Small intestine (tissue), 7 donors: ENCODE data around the gene MYH10. TPM values are rescaled to one million over a fixed set of nuclear protein-coding genes. Genes with fewer than 3 reads are reported as not detected.

Source experiments
- DNase-seq, 2 donors: peaks; one replicate each; pipeline versions ENCODE4 v3.0.0 to v3.0.0-alpha.2; 2013
- FAIRE-seq: peaks from 2 replicates; lab custom pipeline; 2012; peaks lifted over from hg19 to GRCh38; lab: Jason Lieb, UNC
- H3K27ac ChIP-seq, 3 donors: one replicate each; pipeline ENCODE4 v1.5.1; 2013; ENCODE audit warnings: low read length in 2 of 3, mild to moderate bottlenecking in 2 of 3, control low read depth in 1 of 3, inconsistent platforms in 1 of 3, low read depth in 1 of 3, moderate library complexity in 1 of 3
- H3K27me3 ChIP-seq, 3 donors: one replicate each; pipeline ENCODE4 v1.6.1; 2013; ENCODE audit warnings: low read length in 3 of 3, inconsistent platforms in 1 of 3; ENCODE audit not compliant: control insufficient read depth in 3 of 3, insufficient read depth in 3 of 3
- H3K36me3 ChIP-seq, 3 donors: one replicate each; pipeline ENCODE4 v1.6.1; 2013; ENCODE audit warnings: low read length in 3 of 3, inconsistent platforms in 1 of 3, low read depth in 1 of 3, mild to moderate bottlenecking in 1 of 3, moderate library complexity in 1 of 3; ENCODE audit not compliant: control insufficient read depth in 3 of 3, insufficient read depth in 2 of 3
- H3K4me1 ChIP-seq, 3 donors: one replicate each; pipeline ENCODE4 v1.6.1; 2013; ENCODE audit warnings: low read length in 2 of 3, inconsistent platforms in 1 of 3, low read depth in 1 of 3, mild to moderate bottlenecking in 1 of 3, moderate library complexity in 1 of 3; ENCODE audit not compliant: control insufficient read depth in 3 of 3, insufficient read depth in 2 of 3
- H3K4me3 ChIP-seq, 3 donors: one replicate each; pipeline ENCODE4 v1.5.1; 2013; ENCODE audit warnings: low read length in 3 of 3, control low read depth in 1 of 3, inconsistent platforms in 1 of 3, low read depth in 1 of 3, mild to moderate bottlenecking in 1 of 3, moderate library complexity in 1 of 3
- H3K9me3 ChIP-seq, 2 donors: one replicate each; pipeline ENCODE4 v1.6.1; 2013; ENCODE audit warnings: low read depth in 1 of 2, low read length in 1 of 2; ENCODE audit not compliant: control insufficient read depth in 2 of 2, insufficient read depth in 1 of 2
- WGBS, 3 donors: extraction: QIAGEN DNeasy Blood & Tissue Kit; methylation state at CpG; one replicate each; pipeline ENCODE4 v1.1.7; 2013; 5-methylcytosine and 5-hydroxymethylcytosine counted together
- polyA plus RNA-seq, 4 donors: library from polyadenylated mRNA; stranded (reverse) in 3 of 4; unstranded in 1 of 4; fragments of 200-250 nt in 3 of 4; fragments of 120-200 nt in 1 of 4; gene quantifications; one replicate each; pipeline versions ENCODE4 v1.2.1 to v1.2.3, GENCODE V29; 2013
- donor health status: healthy with polysubstance abuse.
- donor health status: control.
- donor health status: control.
- donor health status: Bipolar disorder and iron deficiency.
- donor health status: healthy.

MYH10 gene
- polyA plus RNA-seq, 4 donors = 0.81 to 50.9 (median 3.8) TPM

- Histone ChIP-seq H3K9me3 (no peaks in the 10 kb centered on the region), H3K27ac (no peak overlapping the region), H3K4me3 (no peak overlapping the region), H3K27me3 (no peaks in the 10 kb centered on the region), H3K36me3 (peaks cover 8 to 79% (median 22%) of the 10 kb centered on the region in 3 donors), H3K4me1 (peaks cover 0 to 14% (median 0%) of the 10 kb centered on the region in 3 donors)
- 80 to 94% (median 88%) methylated on average over 9 of the region's 9 CpGs for WGBS, 3 donors
- no peak for DNase-seq
- FAIRE-seq = no peak
Measured at GRCh38 chr17:8468127-8468526, 162.4 kb downstream of the MYH10 start.

GRCh38 chr17:8467527-8467926 lies 163.0 kb downstream of the MYH10 start:
- Histone ChIP-seq H3K9me3 (no peaks in the 10 kb centered on the region), H3K4me3 (no peak overlapping the region), H3K27ac (peak overlapping the region in 1 of 3 donors; percentile 18), H3K27me3 (no peaks in the 10 kb centered on the region), H3K4me1 (peaks cover 0 to 14% (median 0%) of the 10 kb centered on the region in 3 donors), H3K36me3 (peaks cover 9 to 79% (median 27%) of the 10 kb centered on the region in 3 donors)
- 75 to 85% (median 85%) methylated on average over 16 of the region's 16 CpGs for whole genome bisulfite sequencing, 3 donors
- FAIRE-seq = no peak
- DNase-seq = no peak

GRCh38 chr17:8466873-8467272 lies 163.7 kb downstream of the MYH10 start:
- Histone ChIP-seq H3K27me3 (no peaks in the 10 kb centered on the region), H3K36me3 (peaks cover 9 to 78% (median 32%) of the 10 kb centered on the region in 3 donors), H3K27ac (no peak overlapping the region), H3K4me3 (no peak overlapping the region), H3K4me1 (peaks cover 0 to 14% (median 0%) of the 10 kb centered on the region in 3 donors), H3K9me3 (no peaks in the 10 kb centered on the region)
- 95 to 98% (median 95%) methylated on average over 21 of the region's 21 CpGs for WGBS, 3 donors
- no peak for FAIRE-seq
- no peak for DNase-seq

- Histone ChIP-seq H3K4me3 (no peak overlapping the region), H3K27ac (no peak overlapping the region), H3K4me1 (peaks cover 0 to 14% (median 0%) of the 10 kb centered on the region in 3 donors), H3K36me3 (peaks cover 9 to 77% (median 33%) of the 10 kb centered on the region in 3 donors), H3K9me3 (no peaks in the 10 kb centered on the region), H3K27me3 (no peaks in the 10 kb centered on the region)
- 87 to 94% (median 88%) methylated on average over 3 of the region's 3 CpGs for WGBS, 3 donors
- DNase-seq (no peak), FAIRE-seq (no peak)
Measured at GRCh38 chr17:8466456-8466855, 164.1 kb downstream of the MYH10 start.

- peaks cover 12 to 72% (median 36%) of the 10 kb centered on the region in 3 donors for H3K36me3 ChIP-seq
- no peaks in the 10 kb centered on the region for H3K9me3 ChIP-seq
- FAIRE-seq = no peak
- no peaks in the 10 kb centered on the region for H3K27me3 ChIP-seq
- H3K27ac ChIP-seq = no peak overlapping the region
- 78 to 93% (median 92%) methylated on average over 12 of the region's 12 CpGs for WGBS, 3 donors
- peaks cover 0 to 14% (median 0%) of the 10 kb centered on the region in 3 donors for H3K4me1 ChIP-seq
- no peak for DNase-seq
- H3K4me3 ChIP-seq = no peak overlapping the region
Measured at GRCh38 chr17:8465759-8466158, 164.8 kb downstream of the MYH10 start.

GRCh38 chr17:8465356-8465755 lies 165.2 kb downstream of the MYH10 start:
- Histone ChIP-seq H3K27me3 (no peaks in the 10 kb centered on the region), H3K4me1 (peaks cover 0 to 14% (median 0%) of the 10 kb centered on the region in 3 donors), H3K27ac (peak overlapping the region in 1 of 3 donors; percentile 39), H3K9me3 (no peaks in the 10 kb centered on the region), H3K4me3 (no peak overlapping the region), H3K36me3 (peaks cover 12 to 68% (median 36%) of the 10 kb centered on the region in 3 donors)
- WGBS, 3 donors = 66 to 76% (median 75%) methylated on average over 8 of the region's 8 CpGs
- DNase-seq (peak in 1 of 2 donors; percentile 39), FAIRE-seq (no peak)

- H3K36me3 ChIP-seq = peaks cover 15 to 66% (median 36%) of the 10 kb centered on the region in 3 donors
- H3K27ac ChIP-seq = peak overlapping the region in 1 of 3 donors; percentile 39
Measured at GRCh38 chr17:8464941-8465340, 165.6 kb downstream of the MYH10 start.

GRCh38 chr17:8463099-8463498 lies 167.4 kb downstream of the MYH10 start:
- Histone ChIP-seq H3K36me3 (peaks cover 15 to 57% (median 38%) of the 10 kb centered on the region in 3 donors), H3K4me3 (no peak overlapping the region), H3K4me1 (peaks cover 0 to 14% (median 0%) of the 10 kb centered on the region in 3 donors), H3K9me3 (no peaks in the 10 kb centered on the region), H3K27me3 (no peaks in the 10 kb centered on the region), H3K27ac (no peak overlapping the region)
- DNase-seq = no peak
- no peak for FAIRE-seq
- WGBS, 3 donors = 76 to 80% (median 79%) methylated on average over 5 of the region's 5 CpGs

More at GRCh38 chr17:8464941-8465340, 165.6 kb downstream of the MYH10 start:
- Histone ChIP-seq H3K27me3 (no peaks in the 10 kb centered on the region), H3K9me3 (no peaks in the 10 kb centered on the region), H3K4me1 (peaks cover 0 to 14% (median 0%) of the 10 kb centered on the region in 3 donors), H3K4me3 (no peak overlapping the region)
- 57 to 62% (median 59%) methylated on average over 4 of the region's 4 CpGs for WGBS, 3 donors
- FAIRE-seq (no peak), DNase-seq (no peak)

GRCh38 chr17:8462564-8462963 lies 168.0 kb downstream of the MYH10 start:
- DNase-seq (no peak), FAIRE-seq (no peak)
- Histone ChIP-seq H3K4me1 (peaks cover 0 to 14% (median 0%) of the 10 kb centered on the region in 3 donors), H3K27ac (no peak overlapping the region), H3K4me3 (no peak overlapping the region), H3K9me3 (no peaks in the 10 kb centered on the region), H3K36me3 (peaks cover 15 to 56% (median 36%) of the 10 kb centered on the region in 3 donors), H3K27me3 (no peaks in the 10 kb centered on the region)
- WGBS, 3 donors = 73% methylated on average over 5 of the region's 5 CpGs
